ENCODE measurements around the gene POU1F1. TPM values are rescaled to one million over a fixed set of nuclear protein-coding genes. Genes with fewer than 3 reads are reported as not detected.
A peak's percentile ranks its signal among the peaks of the same experiment; 100 is the strongest.

POU1F1 gene
- total RNA-seq, 1 donor from 2014 or later: not detected

GRCh38 chr3:87298111-87298718, 21.8 kb upstream of the POU1F1 start:
- no peaks in the 10 kb centered on the region for H3K27me3 Mint-ChIP-seq (ENCODE audit: unreplicated experiment)
- H3K4me3 Mint-ChIP-seq (ENCODE audit: unreplicated experiment): no peak overlapping the region
- DNase-seq (ENCODE audit: low spot score): no peak
- no peaks in the 10 kb centered on the region for H3K36me3 Mint-ChIP-seq (ENCODE audit: low read depth, unreplicated experiment)
- TF ChIP-seq, protein P1, sequence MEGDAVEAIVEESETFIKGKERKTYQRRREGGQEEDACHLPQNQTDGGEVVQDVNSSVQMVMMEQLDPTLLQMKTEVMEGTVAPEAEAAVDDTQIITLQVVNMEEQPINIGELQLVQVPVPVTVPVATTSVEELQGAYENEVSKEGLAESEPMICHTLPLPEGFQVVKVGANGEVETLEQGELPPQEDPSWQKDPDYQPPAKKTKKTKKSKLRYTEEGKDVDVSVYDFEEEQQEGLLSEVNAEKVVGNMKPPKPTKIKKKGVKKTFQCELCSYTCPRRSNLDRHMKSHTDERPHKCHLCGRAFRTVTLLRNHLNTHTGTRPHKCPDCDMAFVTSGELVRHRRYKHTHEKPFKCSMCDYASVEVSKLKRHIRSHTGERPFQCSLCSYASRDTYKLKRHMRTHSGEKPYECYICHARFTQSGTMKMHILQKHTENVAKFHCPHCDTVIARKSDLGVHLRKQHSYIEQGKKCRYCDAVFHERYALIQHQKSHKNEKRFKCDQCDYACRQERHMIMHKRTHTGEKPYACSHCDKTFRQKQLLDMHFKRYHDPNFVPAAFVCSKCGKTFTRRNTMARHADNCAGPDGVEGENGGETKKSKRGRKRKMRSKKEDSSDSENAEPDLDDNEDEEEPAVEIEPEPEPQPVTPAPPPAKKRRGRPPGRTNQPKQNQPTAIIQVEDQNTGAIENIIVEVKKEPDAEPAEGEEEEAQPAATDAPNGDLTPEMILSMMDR (IDR thresholded peaks at IDR 0.05; ENCODE audit: unreplicated experiment): peak; percentile 85
- H3K27ac Mint-ChIP-seq (ENCODE audit: unreplicated experiment): no peak overlapping the region
- H3K4me1 Mint-ChIP-seq (ENCODE audit: unreplicated experiment): no peaks in the 10 kb centered on the region
- H3K9me3 Mint-ChIP-seq (ENCODE audit: unreplicated experiment): no peaks in the 10 kb centered on the region

DNA sequence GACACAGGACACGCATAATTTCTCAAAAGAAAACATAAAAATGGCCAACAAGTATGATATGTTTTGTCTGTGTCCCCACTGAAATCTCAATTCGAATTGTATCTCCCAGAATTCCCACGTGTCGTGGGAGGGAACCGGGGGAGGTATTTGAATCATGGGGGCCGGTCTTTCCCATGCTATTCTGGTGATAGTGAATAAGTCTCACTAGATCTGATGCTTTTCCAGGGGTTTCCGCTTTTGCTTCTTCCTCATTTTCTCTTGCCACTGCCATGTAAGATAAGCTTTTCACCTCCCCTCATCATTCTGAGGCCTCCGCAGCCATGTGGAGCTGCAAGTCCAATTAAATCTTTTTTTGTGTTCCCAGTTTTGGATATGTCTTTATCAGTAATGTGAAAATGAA, 12.1 kb upstream of the POU1F1 start:
- Mint-ChIP-seq H3K27me3 (ENCODE audit: unreplicated experiment) (peaks cover 1% of the 10 kb centered on the region), H3K36me3 (ENCODE audit: low read depth, unreplicated experiment) (no peaks in the 10 kb centered on the region), H3K4me3 (ENCODE audit: unreplicated experiment) (no peak overlapping the region), H3K27ac (ENCODE audit: unreplicated experiment) (no peak overlapping the region), H3K9me3 (ENCODE audit: unreplicated experiment) (no peaks in the 10 kb centered on the region), H3K4me1 (ENCODE audit: unreplicated experiment) (no peaks in the 10 kb centered on the region)
- no peak for DNase-seq (ENCODE audit: low spot score)
- TF ChIP-seq, protein P1 (IDR thresholded peaks at IDR 0.05; ENCODE audit: unreplicated experiment): no peak

GRCh38 chr3:87287011-87287410, 10.6 kb upstream of the POU1F1 start:
- no peak overlapping the region for H3K27ac Mint-ChIP-seq (ENCODE audit: unreplicated experiment)
- no peaks in the 10 kb centered on the region for H3K4me1 Mint-ChIP-seq (ENCODE audit: unreplicated experiment)
- H3K4me3 Mint-ChIP-seq (ENCODE audit: unreplicated experiment): no peak overlapping the region
- no peaks in the 10 kb centered on the region for H3K9me3 Mint-ChIP-seq (ENCODE audit: unreplicated experiment)
- peaks cover 1% of the 10 kb centered on the region for H3K27me3 Mint-ChIP-seq (ENCODE audit: unreplicated experiment)
- no peak for DNase-seq (ENCODE audit: low spot score)
- TF ChIP-seq, protein P1 (IDR thresholded peaks at IDR 0.05; ENCODE audit: unreplicated experiment): no peak
- H3K36me3 Mint-ChIP-seq (ENCODE audit: low read depth, unreplicated experiment): no peaks in the 10 kb centered on the region

DNA sequence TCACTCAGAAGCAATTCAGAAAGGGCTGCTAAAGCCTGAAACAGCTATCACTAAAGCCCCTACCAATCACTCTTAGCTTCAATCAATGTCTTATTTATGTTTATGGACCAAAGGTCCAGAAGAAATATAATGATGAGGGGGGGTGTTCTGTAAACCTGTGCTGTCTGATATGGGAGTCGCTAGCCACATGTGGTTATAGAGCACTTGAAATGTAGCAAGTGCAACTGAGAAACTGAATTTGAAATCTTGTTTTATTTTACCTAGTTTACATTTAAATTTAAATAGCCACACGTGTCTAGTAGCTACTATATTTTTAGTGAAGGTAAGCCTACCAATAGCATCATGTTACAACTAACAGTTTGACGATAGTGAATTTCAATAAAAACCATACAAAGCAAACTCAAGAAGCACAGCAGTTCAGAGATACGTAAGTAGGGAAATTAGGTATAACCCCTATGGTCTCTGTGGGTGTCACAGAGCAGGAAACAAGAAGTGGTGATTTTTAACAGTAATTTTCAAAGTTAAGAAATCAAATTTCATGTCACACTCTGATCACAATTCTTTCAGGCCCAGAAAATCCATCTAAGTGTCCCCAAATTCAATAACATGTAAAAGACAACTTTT, 3.6 kb downstream of the POU1F1 start:
- Mint-ChIP-seq H3K27me3 (ENCODE audit: unreplicated experiment) (no peaks in the 10 kb centered on the region), H3K4me1 (ENCODE audit: unreplicated experiment) (peaks cover 13% of the 10 kb centered on the region), H3K9me3 (ENCODE audit: unreplicated experiment) (no peaks in the 10 kb centered on the region), H3K4me3 (ENCODE audit: unreplicated experiment) (no peak overlapping the region), H3K36me3 (ENCODE audit: low read depth, unreplicated experiment) (no peaks in the 10 kb centered on the region), H3K27ac (ENCODE audit: unreplicated experiment) (no peak overlapping the region)
- TF ChIP-seq, protein P1 (IDR thresholded peaks at IDR 0.05; ENCODE audit: unreplicated experiment): no peak
- DNase-seq (ENCODE audit: low spot score): no peak

- Mint-ChIP-seq H3K27ac (ENCODE audit: unreplicated experiment) (no peak overlapping the region), H3K27me3 (ENCODE audit: unreplicated experiment) (no peaks in the 10 kb centered on the region), H3K9me3 (ENCODE audit: unreplicated experiment) (no peaks in the 10 kb centered on the region), H3K4me1 (ENCODE audit: unreplicated experiment) (peaks cover 13% of the 10 kb centered on the region), H3K4me3 (ENCODE audit: unreplicated experiment) (no peak overlapping the region), H3K36me3 (ENCODE audit: low read depth, unreplicated experiment) (no peaks in the 10 kb centered on the region)
- TF ChIP-seq, protein P1 (IDR thresholded peaks at IDR 0.05; ENCODE audit: unreplicated experiment): no peak
- no peak for DNase-seq (ENCODE audit: low spot score)
These were observed 5.3 kb downstream of the POU1F1 start for GRCh38 chr3:87270908-87271700.

Data from endothelial cell (in vitro differentiated cells).